GM20431 (cell line): ENCODE results near the gene FA2H.
"Not testable (repeated sequence)": the region's sequence is repeated elsewhere in the genome, so short reads cannot be mapped to it uniquely, and the experiment has no call there.

Experiments used
- in situ Hi-C: fragments of 300-500 bp; cut with MseI, MboI; formaldehyde crosslinking; loops from one replicate; pipeline ENCODE4 v1.15.0; 2020; ENCODE audit warnings: low sequenced_read_pairs; ENCODE audit not compliant: unreplicated experiment

Gene FA2H

DNA sequence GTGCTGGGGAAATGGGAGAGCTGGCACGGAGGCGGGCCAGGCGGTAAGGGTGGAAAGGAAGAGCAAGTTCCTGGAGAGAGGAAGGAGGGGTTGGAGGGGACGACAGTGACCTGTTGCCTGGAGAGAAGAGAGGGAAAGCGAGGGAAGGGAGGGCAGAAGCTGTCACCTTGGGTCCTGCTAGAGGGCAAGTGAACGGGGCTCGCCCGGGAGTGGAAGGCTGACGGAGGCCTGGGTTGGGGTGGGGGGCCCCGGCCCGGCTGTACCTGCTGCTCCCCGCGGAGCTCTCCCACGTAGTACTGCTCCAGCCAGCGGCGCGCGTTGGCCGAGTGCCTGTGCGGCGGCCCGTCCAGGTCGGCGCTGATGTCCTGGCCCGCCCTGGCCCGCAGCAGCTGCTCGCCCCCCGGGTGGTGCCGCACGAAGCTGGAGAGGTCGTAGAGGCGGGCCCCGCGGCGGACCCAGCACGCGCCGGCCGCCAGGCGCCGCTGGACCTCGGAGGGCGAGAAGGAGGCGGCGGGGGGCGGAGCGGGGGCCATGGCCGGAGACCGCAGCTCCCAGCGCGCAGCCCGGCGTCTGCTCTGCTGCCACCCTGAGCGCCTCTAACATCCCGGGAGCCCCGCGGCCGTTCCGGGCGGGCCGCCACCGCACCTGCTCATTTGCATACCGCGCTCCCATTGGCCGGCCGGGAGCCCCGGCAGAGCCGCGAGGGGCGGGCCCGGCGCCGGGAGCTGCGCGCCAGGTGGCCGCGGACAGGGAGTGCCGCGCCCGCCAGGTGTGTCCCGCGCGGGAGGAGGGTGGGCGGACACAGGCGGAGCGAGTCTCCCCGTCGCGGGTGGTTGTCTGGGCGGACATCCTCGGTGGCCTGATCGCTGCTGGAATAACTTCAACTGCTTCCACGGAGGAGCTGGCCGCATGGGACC lies at the start of gene FA2H:
Gene FA2H, minus strand, starts transcription at position 598 of the 917 bp plus-strand sequence. Its CDS starts 65 bp downstream, at position 533.
- in situ Hi-C loops: no loop called here

GRCh38 chr16:74817851-74818250 lies 43.2 kb upstream of the FA2H start:
- in situ Hi-C loops: no loop called here

- in situ Hi-C loops: no loop called here
Measured at GRCh38 chr16:74813109-74813641, 38.6 kb upstream of the FA2H start.

DNA sequence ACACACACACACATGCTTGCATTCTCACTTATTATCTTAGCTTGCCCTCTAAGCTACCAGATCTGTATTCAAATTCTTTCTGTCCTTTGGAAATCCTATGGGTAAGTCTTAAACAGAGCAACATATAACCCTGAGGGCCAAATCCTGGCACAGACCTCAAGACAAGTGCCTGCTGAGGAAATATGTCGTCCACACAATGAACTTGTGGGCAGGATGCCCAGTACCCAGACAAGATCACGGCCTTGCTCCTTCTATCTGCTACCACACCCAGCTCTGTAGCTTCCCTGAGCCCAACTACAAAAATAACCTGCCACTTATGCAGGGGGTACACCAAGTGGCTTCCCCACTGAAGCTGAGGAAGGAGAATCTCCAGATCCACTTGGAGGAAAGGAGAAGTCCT lies 37.3 kb upstream of the FA2H start:
- in situ Hi-C loops: no loop called here

DNA sequence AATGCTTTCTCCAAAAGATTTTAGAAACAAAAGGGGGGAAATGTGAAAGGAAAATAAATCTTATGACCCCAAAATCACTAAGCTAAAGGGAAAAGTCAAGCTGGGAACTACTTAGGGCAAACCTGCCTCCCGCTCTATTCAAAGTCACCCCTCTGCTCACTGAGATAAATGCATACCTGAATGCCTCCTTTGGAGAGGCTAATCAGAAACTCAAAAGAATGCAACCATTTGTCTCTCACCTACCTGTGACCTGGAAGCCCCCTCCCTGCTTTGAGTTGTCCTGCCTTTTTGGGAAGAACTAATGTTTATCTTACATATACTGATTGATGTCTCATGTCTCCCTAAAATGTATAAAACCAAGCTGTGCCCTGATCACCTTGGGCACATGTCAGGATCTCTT lies 36.6 kb upstream of the FA2H start:
- in situ Hi-C loops: not testable (repeated sequence)

DNA sequence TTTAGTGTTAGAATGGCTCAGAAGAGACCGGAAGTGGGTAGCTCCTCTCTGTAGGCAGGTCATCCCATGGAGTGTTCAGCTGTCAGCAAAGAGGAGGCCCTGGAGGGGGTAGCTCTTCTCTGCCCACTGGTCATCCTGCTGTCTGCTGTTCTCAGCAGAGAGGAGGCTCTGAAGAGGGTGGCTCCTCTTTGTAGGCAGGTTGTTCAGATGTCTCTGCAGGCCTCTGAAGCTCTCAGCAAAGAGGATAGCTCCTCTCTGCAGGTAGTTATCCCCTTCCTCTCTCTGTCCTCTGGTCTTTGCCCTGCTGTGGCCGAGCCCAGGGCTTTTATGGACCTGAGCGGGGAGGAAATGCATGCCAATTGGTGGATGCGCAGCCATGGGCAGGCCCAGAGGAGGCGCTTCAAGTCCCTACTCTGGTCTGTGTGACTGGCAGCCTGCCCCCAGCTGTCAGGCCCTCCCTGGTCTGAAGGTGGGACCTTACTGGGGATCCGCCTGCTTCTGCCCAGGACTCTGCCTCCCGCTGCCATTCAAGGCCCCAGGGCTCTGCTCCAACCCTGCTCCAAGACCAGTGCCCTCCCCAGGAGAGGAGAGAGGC lies 32.5 kb upstream of the FA2H start:
- in situ Hi-C loops: no loop called here

GRCh38 chr16:74800216-74800871 lies 25.7 kb upstream of the FA2H start:
- in situ Hi-C loops: no loop called here

DNA sequence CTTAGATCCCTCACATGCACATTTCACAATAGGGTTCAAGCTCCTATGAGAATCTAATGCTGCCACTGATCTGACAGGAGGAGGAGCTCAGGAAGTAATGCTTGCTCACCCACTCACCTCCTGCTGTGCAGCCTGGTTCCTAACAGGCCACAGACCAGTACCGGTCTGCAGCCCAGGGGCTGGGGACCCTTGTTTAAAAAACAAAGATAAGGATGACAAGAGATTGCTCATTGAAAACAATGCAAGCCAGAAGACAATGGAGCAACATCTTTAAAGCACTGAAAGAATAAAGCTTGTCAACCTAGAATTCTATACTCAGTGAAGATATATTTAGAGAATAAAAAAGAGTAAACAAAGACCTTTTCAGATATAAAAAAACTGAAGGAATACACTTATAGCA lies 22.8 kb upstream of the FA2H start:
- in situ Hi-C loops: no loop called here

- in situ Hi-C loops: no loop called here
Measured at GRCh38 chr16:74795104-74795503, 20.5 kb upstream of the FA2H start.

- in situ Hi-C loops: no loop called here
Measured at GRCh38 chr16:74794668-74795067, 20.0 kb upstream of the FA2H start.

- in situ Hi-C loops: no loop called here
Measured at GRCh38 chr16:74793571-74793970, 19.0 kb upstream of the FA2H start.

GRCh38 chr16:74792225-74792624 lies 17.6 kb upstream of the FA2H start:
- in situ Hi-C loops: no loop called here

DNA sequence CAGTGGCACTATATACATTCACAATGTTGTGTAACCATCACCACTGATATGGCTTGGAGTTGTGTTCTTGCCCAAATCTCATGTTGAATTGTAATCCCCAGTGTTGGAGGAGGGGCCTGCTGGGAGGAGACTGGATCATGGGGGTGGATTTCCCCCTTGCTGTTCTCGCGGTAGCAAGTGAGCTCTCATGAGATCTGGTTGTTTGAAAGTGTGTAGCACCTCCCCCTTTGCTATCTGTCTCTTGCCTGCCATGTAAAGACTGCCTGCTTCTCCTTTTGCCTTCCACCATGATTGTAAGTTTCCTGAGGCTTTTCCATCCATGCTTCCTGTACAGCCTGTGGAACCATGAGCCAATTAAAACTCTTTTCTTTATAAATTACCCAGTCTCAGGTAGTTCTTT lies 17.1 kb upstream of the FA2H start:
- in situ Hi-C loops: not testable (repeated sequence)

- in situ Hi-C loops: no loop called here
Measured at GRCh38 chr16:74788108-74788507, 13.5 kb upstream of the FA2H start.

GRCh38 chr16:74785031-74785430 lies 10.4 kb upstream of the FA2H start:
- in situ Hi-C loops: no loop called here

GRCh38 chr16:74778646-74779045 lies 4.0 kb upstream of the FA2H start:
- in situ Hi-C loops: no loop called here

- in situ Hi-C loops: no loop called here
Measured at GRCh38 chr16:74776926-74777325, 2.3 kb upstream of the FA2H start.

DNA sequence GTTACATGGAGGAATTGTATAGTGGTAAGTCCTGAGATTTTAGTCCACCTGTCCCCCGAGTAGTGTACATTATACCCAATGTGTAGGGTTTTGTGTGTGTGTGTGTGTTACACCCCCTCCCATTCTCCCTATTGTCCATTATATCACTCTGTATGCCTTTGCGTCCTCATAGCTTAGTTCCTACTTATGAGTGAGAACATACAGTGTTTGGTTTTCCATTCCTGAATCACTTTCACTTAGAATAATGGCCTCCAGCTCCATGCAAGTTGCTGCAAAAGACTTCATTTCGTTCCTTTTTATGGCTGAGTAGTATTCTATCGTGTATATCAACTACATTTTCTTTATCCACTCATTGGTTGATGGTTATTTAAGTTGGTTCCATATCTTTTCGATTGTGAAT lies 635 bp upstream of the FA2H start:
- in situ Hi-C loops: no loop called here

DNA sequence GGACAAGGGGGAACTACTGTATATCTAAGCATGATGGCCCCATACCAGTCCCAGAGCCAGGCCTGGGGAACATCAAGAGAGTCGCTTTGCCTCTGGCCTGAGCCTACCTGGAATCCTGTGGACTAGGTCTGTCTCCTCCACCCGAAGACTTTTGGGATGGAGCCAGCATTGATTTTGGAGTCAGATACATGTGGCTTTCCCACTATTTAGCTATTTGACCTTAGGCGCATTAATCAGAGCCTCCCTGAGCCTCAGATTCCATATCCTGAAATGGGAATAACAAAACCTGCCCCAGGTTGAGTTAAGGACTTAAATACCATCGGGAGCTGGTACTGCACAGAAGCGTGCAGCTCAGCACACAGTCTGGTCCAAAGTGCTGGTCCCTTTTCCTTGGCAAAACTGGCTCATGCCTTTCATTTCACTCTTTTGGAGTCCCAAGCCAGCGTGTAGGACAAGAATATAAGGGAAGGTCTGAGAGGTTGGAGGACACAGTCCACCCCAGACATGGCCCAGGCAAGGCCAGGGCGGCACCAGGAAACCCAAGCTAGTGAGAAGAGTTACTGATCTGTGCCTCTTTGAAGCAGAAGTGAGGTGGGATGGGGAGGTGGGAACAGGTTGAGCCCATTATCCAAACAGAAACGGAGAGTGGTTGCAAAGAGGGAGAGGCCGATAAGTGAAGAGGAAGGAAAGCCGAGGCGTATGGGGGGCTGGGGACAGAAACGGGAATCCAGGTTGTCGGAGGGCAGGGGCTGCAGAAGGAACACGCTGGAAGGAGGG lies 986 bp downstream of the FA2H start:
- in situ Hi-C loops: no loop called here

DNA sequence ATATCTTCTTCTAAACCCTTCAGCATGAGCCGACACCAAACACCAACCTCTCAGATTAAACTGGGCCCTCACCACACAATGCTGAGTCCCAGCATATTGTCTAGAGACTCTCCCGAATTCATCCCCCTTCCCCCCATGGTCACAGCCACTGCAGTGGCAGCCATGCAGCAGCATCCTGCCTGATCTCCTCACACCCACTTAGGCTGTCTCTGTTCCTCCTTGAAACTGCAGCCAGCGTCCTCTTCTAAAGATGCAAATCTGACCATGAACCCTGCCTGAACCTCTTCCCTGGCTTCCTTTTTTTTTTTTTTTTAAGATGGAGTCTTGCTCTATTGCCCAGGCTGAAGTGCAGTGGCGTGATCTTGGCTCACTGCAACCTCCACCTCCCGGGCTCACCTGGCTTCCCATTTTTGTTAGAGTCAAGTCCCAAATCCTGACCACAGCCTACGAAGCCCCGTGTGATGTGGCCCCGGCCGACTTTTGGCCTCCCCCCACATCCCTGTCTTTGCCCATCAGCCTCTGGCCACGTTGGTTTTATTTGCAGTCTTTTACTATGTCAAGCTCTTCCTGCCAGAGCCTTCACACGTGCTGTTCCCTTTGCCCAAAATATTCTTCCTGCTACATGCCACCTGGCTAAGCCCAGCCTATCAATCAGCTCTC lies 2.8 kb downstream of the FA2H start:
- in situ Hi-C loops: no loop called here
